Activated gamma-delta T cell treated with anti-CD3 and anti-CD28 coated beads, Interleukin-2, amount 50 U/mL, for 16 hours (primary cell): ENCODE data around the gene STAT3.
"Not testable (repeated sequence)": the region's sequence is repeated elsewhere in the genome, so short reads cannot be mapped to it uniquely, and the experiment has no call there.

Source experiments
- DNase-seq: peaks from one replicate; pipeline ENCODE4 v3.0.0-alpha.2; 2020; ENCODE audit warnings: low read depth

STAT3 gene

GRCh38 chr17:42313773-42314566 lies 74.3 kb downstream of the STAT3 start:
- no peak for DNase-seq

DNA sequence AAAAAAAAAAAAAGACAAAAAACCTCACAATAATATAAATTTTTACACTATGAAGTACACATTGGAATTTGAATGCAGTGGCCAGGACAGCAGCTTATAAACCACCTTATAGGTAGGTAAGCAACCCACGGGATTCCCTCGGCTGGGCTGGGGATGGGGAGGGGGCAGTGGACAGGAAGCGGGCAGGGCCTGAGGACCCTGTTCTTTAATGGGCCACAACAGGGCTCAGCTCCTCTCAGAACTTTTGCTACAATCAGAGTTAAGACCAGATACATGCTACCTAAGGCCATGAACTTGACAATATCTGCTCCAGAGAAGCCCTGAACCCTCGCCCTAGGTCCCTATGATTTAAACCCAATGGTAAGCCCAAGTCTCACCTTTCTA lies 74.9 kb downstream of the STAT3 start:
- DNase-seq, result no peak

GRCh38 chr17:42312285-42313130 lies 75.7 kb downstream of the STAT3 start:
- DNase-seq, result peak; percentile 54

DNA sequence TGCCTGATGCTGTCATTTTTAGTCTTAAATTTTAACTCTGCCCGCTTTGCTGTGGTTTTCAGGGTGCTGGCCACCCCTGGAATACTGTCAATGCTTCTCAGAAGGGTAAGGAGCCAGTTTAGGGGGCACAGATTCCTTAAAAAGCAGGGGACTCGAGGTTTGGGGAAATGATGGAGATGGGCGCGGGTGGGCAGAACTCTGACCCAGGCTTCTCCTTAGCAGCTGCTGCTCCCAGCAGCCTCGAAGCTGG lies 76.3 kb downstream of the STAT3 start:
- no peak for DNase-seq

GRCh38 chr17:42311240-42312034 lies 76.8 kb downstream of the STAT3 start:
- no peak for DNase-seq

DNA sequence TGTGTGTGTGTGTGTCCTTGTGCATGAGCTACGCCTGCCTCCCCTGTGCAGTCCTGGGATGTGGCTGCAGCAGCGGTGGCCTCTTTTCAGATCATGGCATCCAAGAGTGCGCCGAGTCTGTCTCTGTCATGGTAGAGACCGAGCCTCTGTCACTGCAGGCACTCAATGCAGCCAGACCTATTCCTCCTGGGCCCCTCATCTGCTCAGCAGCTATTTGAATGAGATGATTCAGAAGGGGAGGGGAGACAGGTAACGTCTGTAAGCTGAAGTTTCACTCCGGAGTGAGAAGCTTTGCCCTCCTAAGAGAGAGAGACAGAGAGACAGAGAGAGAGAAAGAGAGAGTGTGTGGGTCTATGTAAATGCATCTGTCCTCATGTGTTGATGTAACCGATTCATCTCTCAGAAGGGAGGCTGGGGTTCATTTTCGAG lies 77.4 kb downstream of the STAT3 start:
- DNase-seq, result no peak

GRCh38 chr17:42309986-42310786 lies 78.1 kb downstream of the STAT3 start:
- DNase-seq, result no peak

DNA sequence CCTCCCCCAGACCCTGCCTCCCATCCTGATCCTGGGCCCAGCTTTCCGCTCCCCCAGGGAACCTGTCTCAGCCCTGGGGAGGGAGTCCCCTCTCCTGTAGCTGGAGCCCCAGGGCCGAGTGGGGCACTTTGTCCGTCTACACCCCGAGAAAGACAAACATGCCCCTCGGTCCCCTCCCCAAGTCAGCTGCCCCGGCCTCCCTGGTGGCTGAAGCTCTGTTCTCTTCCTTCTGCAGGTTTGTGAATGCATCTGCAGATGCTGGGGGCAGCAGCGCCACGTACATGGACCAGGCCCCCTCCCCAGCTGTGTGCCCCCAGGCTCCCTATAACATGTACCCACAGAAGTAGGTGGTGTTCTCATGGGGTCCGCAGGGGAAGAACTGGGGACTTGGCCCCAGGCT lies 79.1 kb downstream of the STAT3 start:
- DNase-seq, result no peak

DNA sequence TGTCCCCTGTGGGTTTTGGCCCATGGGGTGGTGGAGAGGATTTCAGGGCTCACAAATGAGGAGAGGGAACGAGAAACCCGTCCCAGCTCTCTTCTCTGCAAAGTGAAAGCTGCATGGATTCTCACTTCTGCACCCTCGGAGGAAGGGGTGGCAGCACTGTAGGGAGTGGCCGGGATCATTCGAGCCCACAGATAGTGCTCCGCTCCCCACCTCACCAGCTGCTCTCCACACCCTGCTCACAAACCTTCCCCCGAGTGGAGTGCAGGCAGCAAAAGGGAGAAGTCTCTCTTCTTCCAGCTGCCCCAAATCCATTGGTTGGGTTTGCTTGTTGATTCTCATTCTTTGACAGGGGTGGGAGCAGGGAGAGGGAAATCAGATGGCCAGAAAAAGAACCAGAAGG lies 79.8 kb downstream of the STAT3 start:
- DNase-seq, result no peak

GRCh38 chr17:42307362-42307927 lies 80.8 kb downstream of the STAT3 start:
- DNase-seq, result no peak

DNA sequence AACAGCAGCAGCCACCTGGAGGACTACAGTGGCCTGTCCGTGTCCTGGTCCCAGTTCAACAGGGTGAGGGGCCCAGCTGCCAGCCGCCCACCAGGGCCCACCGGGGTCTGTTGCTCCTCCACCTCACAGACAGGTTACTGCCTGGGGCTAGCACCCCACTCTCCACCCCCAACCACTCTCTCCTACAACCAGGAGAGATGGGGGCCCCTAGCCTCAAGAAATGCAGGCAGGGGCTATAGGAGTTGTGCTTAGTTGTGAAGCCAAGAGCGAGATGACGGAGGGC lies 81.9 kb downstream of the STAT3 start:
- no peak for DNase-seq

DNA sequence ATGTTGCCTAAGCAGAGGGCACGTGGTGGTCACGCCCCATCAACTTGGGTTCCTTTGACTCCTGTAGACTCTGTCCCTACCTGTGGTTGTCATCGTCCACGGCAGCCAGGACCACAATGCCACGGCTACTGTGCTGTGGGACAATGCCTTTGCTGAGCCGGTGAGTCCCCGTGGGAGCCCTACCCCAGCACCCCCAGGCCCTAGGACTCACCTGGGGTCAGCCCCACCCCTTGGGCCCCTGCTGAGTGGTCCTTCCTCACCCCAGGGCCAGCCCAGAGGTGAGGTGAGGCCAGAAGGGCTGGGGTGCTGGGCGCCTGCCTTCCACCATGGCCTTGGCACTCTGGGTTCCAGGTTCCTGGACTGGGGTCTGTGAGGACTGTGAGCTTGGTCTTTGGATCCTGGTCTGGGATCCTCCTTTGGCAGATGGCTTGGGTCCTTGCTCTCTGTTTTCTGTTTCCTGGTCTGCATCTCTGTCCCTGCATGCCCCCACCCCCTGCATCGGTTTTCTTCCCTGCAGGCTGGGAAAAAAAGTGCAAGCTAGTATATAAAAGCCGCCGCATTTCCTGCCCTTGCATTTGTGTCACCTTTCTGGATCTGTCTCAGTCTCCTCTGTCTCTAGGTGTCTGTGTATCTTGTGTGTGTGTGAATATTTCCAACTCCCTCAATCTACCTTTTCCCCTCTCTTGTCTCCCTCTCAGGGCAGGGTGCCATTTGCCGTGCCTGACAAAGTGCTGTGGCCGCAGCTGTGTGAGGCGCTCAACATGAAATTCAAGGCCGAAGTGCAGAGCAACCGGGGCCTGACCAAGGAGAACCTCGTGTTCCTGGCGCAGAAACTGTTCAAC lies 82.5 kb downstream of the STAT3 start:
- DNase-seq, result no peak

- not testable (repeated sequence) for DNase-seq
Measured at GRCh38 chr17:42305031-42305330, 83.3 kb downstream of the STAT3 start.

DNA sequence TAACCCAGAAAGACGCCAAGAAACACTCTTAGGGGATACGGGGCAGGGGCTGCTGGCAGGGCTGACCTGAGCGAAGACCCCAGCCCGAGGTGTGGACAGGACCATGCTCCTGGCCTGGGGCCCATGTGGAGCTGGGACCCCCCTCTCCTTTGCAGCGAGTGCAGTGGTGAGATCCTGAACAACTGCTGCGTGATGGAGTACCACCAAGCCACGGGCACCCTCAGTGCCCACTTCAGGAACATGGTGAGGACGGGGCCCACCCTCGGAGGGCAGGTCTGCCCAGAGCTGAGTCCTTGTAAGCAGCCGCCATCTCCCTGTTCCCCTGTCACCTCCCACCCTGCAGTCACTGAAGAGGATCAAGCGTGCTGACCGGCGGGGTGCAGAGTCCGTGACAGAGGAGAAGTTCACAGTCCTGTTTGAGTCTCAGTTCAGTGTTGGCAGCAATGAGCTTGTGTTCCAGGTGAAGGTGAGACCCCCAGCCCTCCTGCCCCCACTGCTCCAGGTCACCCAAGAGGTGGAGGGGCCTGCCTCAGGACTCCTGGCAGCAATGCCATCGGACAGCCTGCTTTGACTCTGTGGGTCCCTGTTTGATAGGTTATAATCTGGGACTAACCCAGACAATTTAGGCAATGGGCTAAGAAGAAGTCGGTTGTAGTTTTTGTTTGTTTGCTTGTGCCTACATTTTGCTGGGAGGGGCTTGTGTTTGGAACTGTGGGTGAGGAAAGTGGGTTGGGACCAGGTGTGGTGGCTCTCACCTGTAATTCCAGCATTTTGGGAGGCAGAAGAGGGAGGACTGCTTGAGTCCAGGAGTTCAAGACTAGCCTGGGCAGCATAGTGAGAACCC lies 83.8 kb downstream of the STAT3 start:
- no peak for DNase-seq

DNA sequence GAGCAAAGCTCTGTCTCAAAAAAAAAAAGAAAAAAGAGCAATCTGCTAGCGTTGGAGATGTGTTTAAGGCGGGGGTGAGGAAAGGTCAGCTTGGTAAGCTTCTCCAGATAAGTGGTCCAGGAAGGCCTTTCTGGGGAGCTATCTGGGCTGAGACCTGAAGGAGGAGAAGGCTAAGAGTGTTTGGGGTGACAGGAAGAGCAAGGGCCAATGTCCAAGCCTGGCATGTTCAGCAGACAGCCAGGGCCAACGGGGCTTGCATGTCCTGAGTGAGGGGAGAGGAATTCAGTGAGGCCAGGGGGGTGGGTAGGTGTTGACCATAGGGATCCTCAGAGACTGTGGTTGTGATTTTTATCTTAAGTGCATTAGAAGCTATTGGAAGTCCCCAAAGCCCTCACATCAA lies 84.5 kb downstream of the STAT3 start:
- no peak for DNase-seq

- no peak for DNase-seq
Measured at GRCh38 chr17:42301022-42301421, 87.2 kb downstream of the STAT3 start.

DNA sequence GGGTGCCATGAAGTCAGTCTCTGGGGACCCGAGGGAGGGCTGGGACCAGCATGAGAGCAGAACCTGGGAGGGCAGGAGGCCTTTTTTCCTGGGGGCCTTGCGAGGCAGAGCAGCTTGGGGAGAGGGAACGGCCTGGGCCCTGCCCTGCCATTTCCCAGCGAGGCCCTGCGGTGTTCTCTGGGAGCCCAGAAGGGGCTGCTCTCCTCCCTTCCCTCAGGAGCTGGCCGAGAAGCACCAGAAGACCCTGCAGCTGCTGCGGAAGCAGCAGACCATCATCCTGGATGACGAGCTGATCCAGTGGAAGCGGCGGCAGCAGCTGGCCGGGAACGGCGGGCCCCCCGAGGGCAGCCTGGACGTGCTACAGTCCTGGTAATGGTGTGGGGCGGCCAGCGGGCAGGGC lies 88.3 kb downstream of the STAT3 start:
- DNase-seq, result not testable (repeated sequence)

DNA sequence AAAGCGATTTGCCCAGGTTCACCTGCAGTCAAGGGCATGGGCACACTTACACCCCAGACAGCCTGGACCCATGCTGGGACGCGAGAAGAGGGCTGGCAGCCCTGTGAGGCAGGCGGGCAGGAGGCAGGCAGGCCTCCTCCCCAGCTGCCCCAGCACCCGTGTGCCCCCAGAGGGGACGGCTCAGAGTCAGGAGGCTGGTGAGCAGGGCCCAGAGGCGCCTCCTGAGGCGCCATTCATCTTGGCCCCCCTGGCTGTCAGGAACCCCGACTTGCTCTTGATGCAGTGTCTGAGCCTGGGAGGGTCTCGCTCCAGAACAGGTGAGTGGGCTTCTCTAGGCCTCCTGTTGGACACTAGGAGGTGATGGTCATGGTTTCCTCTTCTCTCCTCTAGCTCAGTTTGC lies 88.9 kb downstream of the STAT3 start:
- not testable (repeated sequence) for DNase-seq

DNA sequence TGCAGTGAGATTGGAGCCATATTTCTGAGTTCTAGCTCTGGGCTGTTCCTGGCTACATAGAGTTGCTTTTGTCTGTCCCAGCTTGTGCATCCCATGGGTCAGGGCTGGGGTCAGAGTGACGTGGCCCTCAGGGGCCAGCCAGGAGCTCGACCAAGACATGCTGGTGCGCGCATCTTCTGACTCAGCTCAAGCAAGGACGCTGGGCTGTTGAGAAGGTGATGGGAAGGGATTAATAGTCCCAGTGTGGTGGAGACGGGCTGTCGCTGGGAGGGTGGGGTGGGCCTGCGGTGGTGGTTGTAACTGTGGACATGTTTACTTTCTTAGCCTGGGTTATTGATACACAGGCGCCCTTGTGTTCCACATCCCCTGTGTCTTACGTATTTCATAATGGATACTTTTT lies 90.5 kb downstream of the STAT3 start:
- not testable (repeated sequence) for DNase-seq

- no peak for DNase-seq
Measured at GRCh38 chr17:42296012-42296411, 92.2 kb downstream of the STAT3 start.
